BE2C (cell line): ENCODE data around the gene IL22.
"Not testable (repeated sequence)": the region's sequence is repeated elsewhere in the genome, so short reads cannot be mapped to it uniquely, and the experiment has no call there.

Source experiments
- DNase-seq: peaks from one replicate; pipeline ENCODE4 v3.0.0-alpha.2; 2020
- H3K27me3 ChIP-seq: fragments of 250-450 bp; sonication (Bioruptor Pico); 2 replicates; pipeline ENCODE4 v1.5.1; 2020; ENCODE audit warnings: mild to moderate bottlenecking
- H3K36me3 ChIP-seq: fragments of 250-450 bp; sonication (Bioruptor Pico); 2 replicates; pipeline ENCODE4 v1.5.1; 2020; ENCODE audit warnings: mild to moderate bottlenecking
- H3K4me1 ChIP-seq: fragments of 250-450 bp; sonication (Bioruptor Pico); 2 replicates; pipeline ENCODE4 v1.5.1; 2020
- H3K4me3 ChIP-seq: 2 replicates; pipeline ENCODE4 v1.5.1; 2011; ENCODE audit warnings: low read depth, low read length
- H3K9me3 ChIP-seq: fragments of 250-450 bp; sonication (Bioruptor Pico); 2 replicates; pipeline ENCODE4 v1.5.1; 2020
- TF ChIP-seq, protein P1 (sequence below): IDR thresholded peaks from 2 replicates; pipeline ENCODE4 v1.5.1; 2012; ENCODE audit warnings: mild to moderate bottlenecking, low read depth, low read length

Gene IL22

DNA sequence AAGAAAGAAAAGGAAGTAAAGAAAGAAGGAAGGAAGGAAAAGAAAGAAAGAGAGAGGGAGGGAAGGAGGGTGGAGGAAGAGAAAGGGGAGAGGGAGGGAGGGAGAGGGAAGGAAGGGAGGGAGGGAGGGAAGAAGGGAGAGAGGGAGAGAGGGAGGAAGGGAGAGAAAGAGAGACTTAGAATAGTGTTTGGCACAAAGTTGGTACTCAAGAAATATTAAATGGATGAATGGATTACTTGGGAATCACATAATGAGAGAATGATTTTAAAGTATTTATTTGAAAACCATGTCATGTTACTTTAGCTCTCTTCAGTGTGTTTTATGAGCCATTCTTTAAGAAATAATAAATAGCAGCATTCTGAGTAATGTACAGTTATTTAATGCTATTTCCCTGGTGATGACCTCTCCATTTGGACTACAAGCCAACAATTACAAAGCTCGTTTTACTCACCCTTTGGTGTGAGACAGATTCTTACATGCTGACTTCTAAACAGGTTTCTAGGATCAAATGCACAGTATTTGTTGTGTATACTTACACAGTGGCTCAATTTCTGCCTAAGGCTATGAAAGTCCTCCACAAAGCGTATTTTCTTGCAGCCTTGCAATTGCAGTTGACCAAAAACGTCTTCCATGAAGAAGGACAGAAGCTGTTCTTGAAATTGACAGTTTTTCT is 28.7 kb downstream of the IL22 start:
- H3K4me3 ChIP-seq, result no peak overlapping the region
- H3K27me3 ChIP-seq, result 0 out of 2 replicates have a peak, but pooled peaks cover 3% of the 10 kb centered on the region
- no peaks in the 10 kb centered on the region for H3K36me3 ChIP-seq
- TF ChIP-seq, protein P1, sequence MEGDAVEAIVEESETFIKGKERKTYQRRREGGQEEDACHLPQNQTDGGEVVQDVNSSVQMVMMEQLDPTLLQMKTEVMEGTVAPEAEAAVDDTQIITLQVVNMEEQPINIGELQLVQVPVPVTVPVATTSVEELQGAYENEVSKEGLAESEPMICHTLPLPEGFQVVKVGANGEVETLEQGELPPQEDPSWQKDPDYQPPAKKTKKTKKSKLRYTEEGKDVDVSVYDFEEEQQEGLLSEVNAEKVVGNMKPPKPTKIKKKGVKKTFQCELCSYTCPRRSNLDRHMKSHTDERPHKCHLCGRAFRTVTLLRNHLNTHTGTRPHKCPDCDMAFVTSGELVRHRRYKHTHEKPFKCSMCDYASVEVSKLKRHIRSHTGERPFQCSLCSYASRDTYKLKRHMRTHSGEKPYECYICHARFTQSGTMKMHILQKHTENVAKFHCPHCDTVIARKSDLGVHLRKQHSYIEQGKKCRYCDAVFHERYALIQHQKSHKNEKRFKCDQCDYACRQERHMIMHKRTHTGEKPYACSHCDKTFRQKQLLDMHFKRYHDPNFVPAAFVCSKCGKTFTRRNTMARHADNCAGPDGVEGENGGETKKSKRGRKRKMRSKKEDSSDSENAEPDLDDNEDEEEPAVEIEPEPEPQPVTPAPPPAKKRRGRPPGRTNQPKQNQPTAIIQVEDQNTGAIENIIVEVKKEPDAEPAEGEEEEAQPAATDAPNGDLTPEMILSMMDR, result no peak
- H3K9me3 ChIP-seq, result no peaks in the 10 kb centered on the region
- DNase-seq, result no peak
- H3K4me1 ChIP-seq, result no peaks in the 10 kb centered on the region

DNA sequence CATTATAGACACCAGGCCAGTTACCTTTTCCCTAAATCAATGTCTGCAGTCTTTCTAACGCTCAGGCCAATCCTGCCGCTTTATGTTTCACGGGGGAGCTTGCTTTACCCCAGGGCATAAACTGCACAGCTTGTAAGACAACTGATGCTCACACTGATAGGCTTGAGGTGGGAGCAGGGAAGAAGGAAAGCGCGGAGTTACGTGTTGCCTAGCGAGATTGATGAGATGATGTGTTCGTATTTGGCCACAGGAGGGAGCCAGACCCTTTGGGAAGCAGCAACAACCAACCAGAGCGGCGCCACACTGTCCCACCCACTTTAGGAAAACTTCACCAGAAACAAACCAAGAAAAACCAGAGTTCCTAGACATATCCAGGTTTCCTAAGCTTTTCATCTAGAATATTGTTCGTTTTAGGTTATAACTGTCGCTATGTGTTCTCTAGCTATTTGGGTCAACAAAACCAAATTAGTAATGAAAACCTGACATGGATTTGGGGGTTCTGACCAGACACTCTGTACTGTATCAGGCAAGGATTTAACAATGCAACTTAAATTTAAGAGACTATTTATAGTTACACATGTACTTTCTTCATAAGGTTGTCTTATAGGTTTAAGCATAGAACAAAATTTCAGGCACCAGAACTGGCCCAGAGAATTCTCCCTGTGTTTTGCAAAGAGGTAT is 30.2 kb downstream of the IL22 start:
- peak; percentile 82 for DNase-seq
- Histone ChIP-seq H3K4me3 (peak overlapping the region; percentile 37), H3K27me3 (peaks cover 6% of the 10 kb centered on the region; the same call in 1 of the 2 replicates), H3K4me1 (no peaks in the 10 kb centered on the region), H3K9me3 (no peaks in the 10 kb centered on the region), H3K36me3 (no peaks in the 10 kb centered on the region)
- TF ChIP-seq, protein P1, result peak; percentile 93

DNA sequence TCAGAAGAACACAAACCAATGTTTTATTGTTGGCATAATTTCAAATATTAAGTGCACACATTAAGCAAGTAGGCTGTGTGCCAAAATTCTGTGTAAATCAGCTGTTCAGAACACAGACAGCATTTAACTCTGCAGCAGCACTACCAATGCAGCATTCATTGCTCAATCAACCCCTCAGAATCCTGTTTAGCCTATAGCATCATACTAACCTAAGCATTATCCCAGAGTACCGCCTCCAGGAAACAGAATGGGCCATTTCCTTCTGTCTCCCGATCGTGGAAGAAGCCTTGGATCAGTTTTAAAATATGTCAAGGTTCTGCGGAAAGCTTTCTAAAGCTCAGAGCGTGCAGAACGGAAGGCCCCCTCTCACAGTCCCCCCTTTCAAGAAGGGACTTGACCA is 31.1 kb downstream of the IL22 start:
- H3K4me3 ChIP-seq, result peak overlapping the region; percentile 37
- peaks cover 6% of the 10 kb centered on the region; the same call in 1 of the 2 replicates for H3K27me3 ChIP-seq
- TF ChIP-seq, protein P1, result no peak
- H3K4me1 ChIP-seq, result no peaks in the 10 kb centered on the region
- no peaks in the 10 kb centered on the region for H3K9me3 ChIP-seq
- peak; percentile 30 for DNase-seq
- H3K36me3 ChIP-seq, result no peaks in the 10 kb centered on the region

DNA sequence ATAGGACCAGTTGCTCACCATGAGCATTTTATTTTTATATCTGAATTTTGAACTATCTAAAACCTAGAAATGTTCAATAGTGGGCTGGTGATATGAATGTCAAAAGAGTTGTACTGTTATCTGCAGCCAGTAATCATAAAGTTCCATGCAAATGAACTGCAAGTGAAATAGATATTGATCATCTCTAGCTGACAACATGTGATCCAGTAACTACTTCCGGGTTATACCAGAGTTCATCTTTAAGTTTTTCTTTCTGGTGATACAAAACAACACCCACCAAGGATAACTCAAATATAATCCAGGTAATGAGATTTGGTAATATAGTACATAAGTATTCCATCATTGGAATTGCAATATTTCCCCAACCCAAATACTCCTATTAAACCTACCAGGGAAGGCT is 31.9 kb downstream of the IL22 start:
- DNase-seq, result no peak
- Histone ChIP-seq H3K4me1 (no peaks in the 10 kb centered on the region), H3K27me3 (peaks cover 10% of the 10 kb centered on the region), H3K36me3 (no peaks in the 10 kb centered on the region), H3K4me3 (no peak overlapping the region), H3K9me3 (no peaks in the 10 kb centered on the region)
- TF ChIP-seq, protein P1, result no peak

DNA sequence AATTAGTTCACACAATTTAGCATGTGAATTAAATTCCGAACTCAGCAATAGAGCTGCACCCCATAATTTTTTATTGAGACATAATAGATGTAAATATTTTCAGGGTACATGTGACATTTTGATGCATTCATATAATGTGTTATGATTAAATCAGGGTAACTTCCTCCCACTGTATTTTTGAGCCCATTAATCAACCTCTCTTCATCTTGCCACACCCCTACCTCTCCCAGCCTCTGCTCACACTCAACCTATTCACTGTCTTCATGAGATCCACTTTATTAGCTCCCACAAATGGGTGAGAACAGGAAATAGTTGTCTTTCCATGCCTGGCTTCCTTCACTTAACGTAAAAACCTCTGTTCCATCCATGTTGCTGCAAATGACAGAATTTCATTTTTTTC is 42.5 kb downstream of the IL22 start:
- Histone ChIP-seq H3K4me1 (peaks cover 6% of the 10 kb centered on the region; the same call in 1 of the 2 replicates), H3K4me3 (no peak overlapping the region), H3K36me3 (no peaks in the 10 kb centered on the region), H3K9me3 (no peaks in the 10 kb centered on the region), H3K27me3 (peaks cover 28% of the 10 kb centered on the region; the same call in 1 of the 2 replicates)
- no peak for DNase-seq
- TF ChIP-seq, protein P1, result no peak

DNA sequence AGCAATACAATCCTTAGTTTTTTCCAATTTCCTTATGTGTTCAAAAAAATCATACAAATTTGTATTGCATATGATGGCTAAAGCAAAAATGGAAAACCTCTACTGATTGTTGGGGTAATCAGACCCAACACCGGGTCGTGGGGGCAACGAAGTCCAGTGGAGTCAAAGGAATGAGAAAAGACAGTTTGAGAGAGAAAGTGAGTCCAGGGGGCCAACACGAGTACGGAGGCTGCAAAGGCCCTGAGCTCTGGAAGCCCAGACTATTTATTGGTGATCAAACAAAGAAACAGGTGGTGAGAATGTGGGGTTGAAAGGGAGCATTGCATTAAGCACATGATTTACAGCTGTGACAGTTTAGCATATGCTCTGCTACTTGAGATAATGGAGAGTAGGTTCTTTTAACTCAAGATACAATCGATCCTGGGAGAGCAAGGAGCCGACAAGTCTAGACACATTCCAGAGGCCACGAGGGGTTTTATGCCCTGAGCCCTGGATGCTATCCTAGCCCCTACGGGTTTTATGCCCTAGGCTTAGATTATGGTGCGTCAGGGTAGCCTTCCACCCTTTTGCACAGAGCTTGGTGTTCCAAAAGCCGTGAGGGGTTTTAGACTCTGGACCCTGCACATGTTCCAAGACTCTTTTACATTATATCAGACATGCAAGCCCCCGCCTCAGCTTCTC is 44.2 kb downstream of the IL22 start:
- H3K27me3 ChIP-seq, result peaks cover 22% of the 10 kb centered on the region; the same call in 1 of the 2 replicates
- not testable (repeated sequence) for H3K4me1 ChIP-seq, H3K36me3 ChIP-seq, H3K9me3 ChIP-seq, H3K4me3 ChIP-seq
- DNase-seq, result peak; percentile 48
